A549 (cell line): ENCODE measurements around the gene TBC1D1. TPM values are rescaled to one million over a fixed set of nuclear protein-coding genes. Genes with fewer than 3 reads are reported as not detected.

Experiments used
- ATAC-seq, 2 experiments: fragments of 200-7000 bp in 1 of 2; fragments of >200 bp in 1 of 2; cut with Nextera tagmentation in 1 of 2; cut with Tn5 transposase in 1 of 2; 3 replicates each; pipeline versions ENCODE4 v1.8.0 to v1.9.1; 2018 to 2020; ENCODE audit warnings: mild to moderate bottlenecking in 1 of 2, moderate library complexity in 1 of 2
- CTCF ChIA-PET: fragments of 300-600 bp; sonication (Branson Sonifier 250); formaldehyde crosslinking; extraction: SDS; loops from one replicate; lab custom pipeline; 2021; ENCODE audit warnings: antibody characterized with exemption, inconsistent platforms; lab: Yijun Ruan, JAX
- POLR2A ChIA-PET: fragments of 350-600 bp; formaldehyde crosslinking; extraction: SDS; loops from one replicate; lab custom pipeline; 2021; ENCODE audit warnings: antibody characterized with exemption, inconsistent platforms; lab: Yijun Ruan, JAX
- DNase-seq, 2 experiments: peaks; one replicate each; pipeline versions ENCODE4 v3.0.0 to v3.0.0-alpha.2; 2011 to 2016; ENCODE audit warnings: low read depth in 1 of 2, low spot score in 1 of 2
- FAIRE-seq: peaks from 2 replicates; lab custom pipeline; 2011; peaks lifted over from hg19 to GRCh38; lab: Jason Lieb, UNC
- H3K27ac ChIP-seq, 2 experiments: fragments of >200 bp; sonication (Bioruptor Twin); formaldehyde crosslinking; 3 replicates each; pipeline ENCODE4 v1.5.1; 2016 to 2017
- H3K4me1 ChIP-seq: fragments of >200 bp; sonication (Bioruptor Twin); formaldehyde crosslinking; 3 replicates; pipeline ENCODE4 v1.6.1; 2016
- H3K4me2 ChIP-seq: fragments of >200 bp; sonication (Bioruptor Twin); formaldehyde crosslinking; 3 replicates; pipeline ENCODE4 v1.6.1; 2016
- H3K4me3 ChIP-seq: fragments of >200 bp; sonication (Bioruptor Twin); formaldehyde crosslinking; 3 replicates; pipeline ENCODE4 v1.5.1; 2016
- H3K9me3 ChIP-seq: fragments of >200 bp; sonication (Bioruptor Twin); formaldehyde crosslinking; 3 replicates; pipeline ENCODE4 v1.6.1; 2016
- EHMT2 ChIP-seq: fragments of 200-600 bp; sonication (generic); IDR thresholded peaks from 2 replicates; pipeline ENCODE4 v1.6.1; 2016; ENCODE audit warnings: antibody characterized with exemption, low read depth, mild to moderate bottlenecking, moderate library complexity
- ESRRA ChIP-seq: fragments of 150-350 bp; IDR thresholded peaks from 2 replicates; pipeline ENCODE4 v1.6.1; 2014; ENCODE audit warnings: mild to moderate bottlenecking, low read length, borderline replicate concordance
- FOSB ChIP-seq: fragments of 250-450 bp; sonication (Bioruptor Pico); IDR thresholded peaks from 2 replicates; pipeline ENCODE4 v1.5.0; 2020; ENCODE audit warnings: mild to moderate bottlenecking, moderate library complexity
- FOSL2 ChIP-seq, 2 experiments: fragments of 450-650 bp in 1 of 2; fragments of >200 bp in 1 of 2; sonication (Bioruptor Twin) in 1 of 2; formaldehyde crosslinking; IDR thresholded peaks; 2 replicates each; pipeline versions ENCODE4 v1.5.0 to v1.6.1; 2016 to 2020; ENCODE audit warnings: mild to moderate bottlenecking in 1 of 2, moderate library complexity in 1 of 2
- HOXA7 ChIP-seq: fragments of 250-450 bp; sonication (Bioruptor Pico); IDR thresholded peaks from 2 replicates; pipeline ENCODE4 v1.5.0; 2020; ENCODE audit warnings: mild to moderate bottlenecking, moderate library complexity
- HOXB13 ChIP-seq: fragments of 250-450 bp; sonication (Bioruptor Pico); IDR thresholded peaks from 2 replicates; pipeline ENCODE4 v1.5.0; 2020; ENCODE audit warnings: low read depth, mild to moderate bottlenecking, moderate library complexity
- HOXB5 ChIP-seq: fragments of 250-450 bp; sonication (Bioruptor Pico); IDR thresholded peaks from 2 replicates; pipeline ENCODE4 v1.5.0; 2020; ENCODE audit warnings: mild to moderate bottlenecking, moderate library complexity
- JUN ChIP-seq, 2 experiments: fragments of >200 bp; sonication (Bioruptor Twin); formaldehyde crosslinking; IDR thresholded peaks; 2 replicates in 1 of 2; 3 replicates in 1 of 2; pipeline ENCODE4 v1.6.1; 2016 to 2017
- KDM5A ChIP-seq: fragments of 200-600 bp; sonication (generic); IDR thresholded peaks from 2 replicates; pipeline ENCODE4 v1.6.1; 2016; ENCODE audit warnings: antibody characterized with exemption, mild to moderate bottlenecking
- MYC ChIP-seq: IDR thresholded peaks from 2 replicates; pipeline ENCODE4 v1.6.1; 2012; ENCODE audit warnings: mild to moderate bottlenecking, inconsistent platforms, low read length, improper control_type of control experiment, borderline replicate concordance
- NFE2L2 ChIP-seq: fragments of 150-350 bp; conservative IDR thresholded peaks from 2 replicates; pipeline ENCODE4 v1.6.1; 2014; ENCODE audit warnings: low read length
- POLR2AphosphoS2 ChIP-seq: conservative IDR thresholded peaks from 2 replicates; pipeline ENCODE4 v1.6.1; 2012; ENCODE audit warnings: low read length, improper control_type of control experiment, inconsistent platforms
- RAD21 ChIP-seq, 2 experiments: fragments of >200 bp in 1 of 2; sonication (Bioruptor Twin) in 1 of 2; formaldehyde crosslinking in 1 of 2; IDR thresholded peaks in 1 of 2; conservative IDR thresholded peaks in 1 of 2; 2 replicates in 1 of 2; 3 replicates in 1 of 2; pipeline ENCODE4 v1.6.1; 2012 to 2018; ENCODE audit warnings: inconsistent platforms in 1 of 2
- RARB ChIP-seq: fragments of 250-450 bp; sonication (Bioruptor Pico); IDR thresholded peaks from 2 replicates; pipeline ENCODE4 v1.8.0; 2021; ENCODE audit warnings: mild to moderate bottlenecking, moderate library complexity
- RFX5 ChIP-seq: fragments of 450-650 bp; IDR thresholded peaks from 2 replicates; pipeline ENCODE4 v1.7.1; 2014; ENCODE audit warnings: antibody characterized with exemption, mild to moderate bottlenecking, moderate library complexity
- SREBF2 ChIP-seq: fragments of 450-650 bp; IDR thresholded peaks from 2 replicates; pipeline ENCODE4 v1.6.1; 2014; ENCODE audit warnings: mild to moderate bottlenecking, moderate library complexity
- TP53 ChIP-seq: fragments of 250-450 bp; sonication (Bioruptor Pico); IDR thresholded peaks from 2 replicates; pipeline ENCODE4 v1.5.0; 2021; ENCODE audit warnings: mild to moderate bottlenecking, moderate library complexity
- ZC3H11A ChIP-seq: fragments of 450-650 bp; IDR thresholded peaks from 2 replicates; pipeline ENCODE4 v1.6.1; 2014; ENCODE audit warnings: antibody characterized with exemption, mild to moderate bottlenecking
- ZFP36 ChIP-seq: fragments of 450-650 bp; IDR thresholded peaks from 2 replicates; pipeline ENCODE4 v1.6.1; 2014; ENCODE audit warnings: borderline replicate concordance; ENCODE audit not compliant: partially characterized antibody
- ZNF302 ChIP-seq: fragments of 250-450 bp; sonication (Bioruptor Pico); IDR thresholded peaks from 2 replicates; pipeline ENCODE4 v1.9.0; 2021; ENCODE audit warnings: inconsistent platforms, mild to moderate bottlenecking, moderate library complexity
- WGBS: methylation state at CpG from one replicate; pipeline ENCODE4 v1.1.6; 2017; ENCODE audit errors: missing lambda C conversion rate; 5-methylcytosine and 5-hydroxymethylcytosine counted together
- polyA plus RNA-seq, 4 experiments: library from polyadenylated mRNA; depleted of rRNA in 3 of 4; stranded (reverse); fragments of >200 nt; fragmentation: RNase III in 1 of 4; extraction: RNeasy Plus Mini Kit Qiagen cat#74134 plus additional on column Dnase treatment in 1 of 4; gene quantifications; 2 replicates in 3 of 4; 3 replicates in 1 of 4; pipeline ENCODE4 v1.2.3, GENCODE V29; 2011 to 2017
- TF ChIP-seq, protein P1 (sequence below): fragments of 150-350 bp; IDR thresholded peaks from 2 replicates; pipeline ENCODE4 v1.6.1; 2014; ENCODE audit warnings: low read depth, mild to moderate bottlenecking, low read length
- TF ChIP-seq, protein P2 (sequence below): IDR thresholded peaks from 2 replicates; pipeline ENCODE4 v1.6.1; 2012
- TF ChIP-seq, protein P3 (sequence below): fragments of 450-650 bp; IDR thresholded peaks from 2 replicates; pipeline ENCODE4 v1.6.1; 2014; ENCODE audit warnings: antibody characterized with exemption
- TF ChIP-seq, protein P4 (sequence below): fragments of 250-450 bp; sonication (Bioruptor Pico); IDR thresholded peaks from 2 replicates; pipeline ENCODE4 v1.5.0; 2020; ENCODE audit warnings: low read depth, mild to moderate bottlenecking, moderate library complexity
- TF ChIP-seq, protein P5 (sequence below): IDR thresholded peaks from 2 replicates; pipeline ENCODE4 v1.6.1; 2012
- TF ChIP-seq, protein P6 (sequence below): fragments of >200 bp; sonication (Bioruptor Twin); formaldehyde crosslinking; IDR thresholded peaks from 3 replicates; pipeline ENCODE4 v1.6.1; 2016

The TBC1D1 gene
- polyA plus RNA-seq, 2 of the 4 experiments (the other 2 are of a cell fraction) = 26.5 to 28.5 TPM

DNA sequence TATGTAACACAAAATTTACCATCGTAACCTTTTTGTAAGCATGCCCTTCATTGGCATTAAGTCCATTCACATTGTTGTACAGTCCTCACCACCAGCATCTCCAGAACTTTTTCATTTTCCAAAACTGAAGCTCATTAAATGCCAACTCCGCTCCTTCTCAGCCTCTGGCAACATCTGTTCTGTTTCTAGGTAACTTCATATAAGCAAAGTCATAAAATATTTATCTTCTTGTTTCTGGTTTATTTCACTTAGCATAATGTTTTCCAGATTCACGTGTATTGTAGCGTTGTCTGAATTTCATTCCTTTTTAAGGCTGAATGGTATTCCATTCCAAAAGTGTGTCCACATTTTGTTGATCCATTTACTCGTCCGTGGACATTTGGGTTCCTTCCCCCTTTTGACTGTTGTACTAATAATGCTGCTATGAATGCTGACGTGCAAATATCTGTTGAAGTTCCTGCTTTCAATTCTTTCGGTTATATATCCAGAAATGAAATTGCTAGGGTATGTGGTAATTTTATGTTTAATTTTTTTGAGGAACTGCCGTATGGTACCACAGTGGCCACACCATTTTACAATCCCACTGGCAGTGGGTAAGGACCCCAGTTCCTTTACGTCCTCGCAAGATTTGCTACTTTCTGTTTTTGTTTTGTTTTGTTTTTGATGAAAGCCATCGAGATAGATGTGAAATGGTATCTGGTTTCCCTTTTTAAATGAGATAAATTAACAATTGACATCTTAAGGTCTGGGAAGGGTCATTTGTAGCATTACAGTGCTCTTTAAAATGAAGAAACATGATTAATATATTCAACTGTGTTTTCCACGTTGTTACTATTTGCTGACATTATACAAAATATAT, 132.7 kb downstream of the TBC1D1 start:
- no peak overlapping the region for H3K4me2 ChIP-seq
- no peaks in the 10 kb centered on the region for H3K4me1 ChIP-seq
- 86% methylated on average over 13 of the region's 13 CpGs for WGBS
- POLR2A ChIA-PET = no interaction called here
- no peak for TF ChIP-seq HOXA7 (CRISPR knock-in tag)
- no peak for TF ChIP-seq FOSL2 (IDR thresholded peaks at IDR 0.05)
- TF ChIP-seq FOSL2 (CRISPR knock-in tag; IDR thresholded peaks at IDR 0.05) = no peak
- TF ChIP-seq JUN (IDR thresholded peaks at IDR 0.05) = no peak
- no peak for TF ChIP-seq POLR2AphosphoS2
- TF ChIP-seq NFE2L2 = no peak
- TF ChIP-seq, protein P1, sequence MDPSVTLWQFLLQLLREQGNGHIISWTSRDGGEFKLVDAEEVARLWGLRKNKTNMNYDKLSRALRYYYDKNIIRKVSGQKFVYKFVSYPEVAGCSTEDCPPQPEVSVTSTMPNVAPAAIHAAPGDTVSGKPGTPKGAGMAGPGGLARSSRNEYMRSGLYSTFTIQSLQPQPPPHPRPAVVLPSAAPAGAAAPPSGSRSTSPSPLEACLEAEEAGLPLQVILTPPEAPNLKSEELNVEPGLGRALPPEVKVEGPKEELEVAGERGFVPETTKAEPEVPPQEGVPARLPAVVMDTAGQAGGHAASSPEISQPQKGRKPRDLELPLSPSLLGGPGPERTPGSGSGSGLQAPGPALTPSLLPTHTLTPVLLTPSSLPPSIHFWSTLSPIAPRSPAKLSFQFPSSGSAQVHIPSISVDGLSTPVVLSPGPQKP = no peak
- no peak for TF ChIP-seq HOXB5
- TF ChIP-seq ZNF302 (CRISPR knock-in tag) = no peak
- no peak for TF ChIP-seq ZC3H11A
- no peak for TF ChIP-seq RARB (CRISPR knock-in tag)
- no peak for TF ChIP-seq HOXB13 (CRISPR knock-in tag)
- no peak for TF ChIP-seq RAD21 (conservative IDR thresholded peaks at IDR 0.05 in 1 of 2, IDR thresholded peaks at IDR 0.05 in 1 of 2)
- TF ChIP-seq MYC = no peak
- no peak for TF ChIP-seq KDM5A
- no peak for TF ChIP-seq ESRRA
- no peak for TF ChIP-seq ZFP36
- no peak for TF ChIP-seq RFX5
- DNase-seq (no peak), FAIRE-seq (no peak), ATAC-seq (no peak)
- H3K9me3 ChIP-seq = no peaks in the 10 kb centered on the region
- no peak overlapping the region for H3K27ac ChIP-seq
- CTCF ChIA-PET = no interaction called here
- H3K4me3 ChIP-seq = no peak overlapping the region

DNA sequence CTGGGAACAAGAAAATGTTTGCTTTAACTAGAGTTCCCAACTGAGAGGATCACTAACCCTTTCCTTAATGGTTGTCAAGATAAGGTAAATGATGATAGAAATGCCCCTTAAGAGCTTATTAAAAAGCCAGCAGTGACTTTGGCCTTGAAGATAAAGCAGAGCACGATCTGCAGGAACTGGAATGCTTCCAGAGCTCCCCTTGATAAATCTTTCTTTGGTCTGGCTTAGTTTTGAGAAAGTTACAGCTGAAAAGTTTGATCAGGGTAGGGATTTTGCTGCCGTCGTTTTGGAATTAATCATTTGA, 133.3 kb downstream of the TBC1D1 start:
- no peaks in the 10 kb centered on the region for H3K9me3 ChIP-seq
- H3K4me3 ChIP-seq = no peak overlapping the region
- ATAC-seq = no peak
- no peaks in the 10 kb centered on the region for H3K4me1 ChIP-seq
- no peak for FAIRE-seq
- ChIA-PET CTCF (no interaction called here), POLR2A (no interaction called here)
- TF ChIP-seq, protein P2, sequence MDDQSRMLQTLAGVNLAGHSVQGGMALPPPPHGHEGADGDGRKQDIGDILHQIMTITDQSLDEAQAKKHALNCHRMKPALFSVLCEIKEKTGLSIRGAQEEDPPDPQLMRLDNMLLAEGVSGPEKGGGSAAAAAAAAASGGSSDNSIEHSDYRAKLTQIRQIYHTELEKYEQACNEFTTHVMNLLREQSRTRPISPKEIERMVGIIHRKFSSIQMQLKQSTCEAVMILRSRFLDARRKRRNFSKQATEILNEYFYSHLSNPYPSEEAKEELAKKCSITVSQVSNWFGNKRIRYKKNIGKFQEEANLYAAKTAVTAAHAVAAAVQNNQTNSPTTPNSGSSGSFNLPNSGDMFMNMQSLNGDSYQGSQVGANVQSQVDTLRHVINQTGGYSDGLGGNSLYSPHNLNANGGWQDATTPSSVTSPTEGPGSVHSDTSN = no peak
- TF ChIP-seq FOSB (no peak), MYC (no peak), TP53 (CRISPR knock-in tag) (no peak), EHMT2 (no peak), POLR2AphosphoS2 (no peak), SREBF2 (no peak)
- TF ChIP-seq, protein P3, sequence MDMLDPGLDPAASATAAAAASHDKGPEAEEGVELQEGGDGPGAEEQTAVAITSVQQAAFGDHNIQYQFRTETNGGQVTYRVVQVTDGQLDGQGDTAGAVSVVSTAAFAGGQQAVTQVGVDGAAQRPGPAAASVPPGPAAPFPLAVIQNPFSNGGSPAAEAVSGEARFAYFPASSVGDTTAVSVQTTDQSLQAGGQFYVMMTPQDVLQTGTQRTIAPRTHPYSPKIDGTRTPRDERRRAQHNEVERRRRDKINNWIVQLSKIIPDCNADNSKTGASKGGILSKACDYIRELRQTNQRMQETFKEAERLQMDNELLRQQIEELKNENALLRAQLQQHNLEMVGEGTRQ = no peak
- TF ChIP-seq, protein P4, sequence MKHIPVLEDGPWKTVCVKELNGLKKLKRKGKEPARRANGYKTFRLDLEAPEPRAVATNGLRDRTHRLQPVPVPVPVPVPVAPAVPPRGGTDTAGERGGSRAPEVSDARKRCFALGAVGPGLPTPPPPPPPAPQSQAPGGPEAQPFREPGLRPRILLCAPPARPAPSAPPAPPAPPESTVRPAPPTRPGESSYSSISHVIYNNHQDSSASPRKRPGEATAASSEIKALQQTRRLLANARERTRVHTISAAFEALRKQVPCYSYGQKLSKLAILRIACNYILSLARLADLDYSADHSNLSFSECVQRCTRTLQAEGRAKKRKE (CRISPR knock-in tag) = no peak
- TF ChIP-seq, protein P5, sequence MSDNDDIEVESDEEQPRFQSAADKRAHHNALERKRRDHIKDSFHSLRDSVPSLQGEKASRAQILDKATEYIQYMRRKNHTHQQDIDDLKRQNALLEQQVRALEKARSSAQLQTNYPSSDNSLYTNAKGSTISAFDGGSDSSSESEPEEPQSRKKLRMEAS = no peak
- TF ChIP-seq, protein P6, sequence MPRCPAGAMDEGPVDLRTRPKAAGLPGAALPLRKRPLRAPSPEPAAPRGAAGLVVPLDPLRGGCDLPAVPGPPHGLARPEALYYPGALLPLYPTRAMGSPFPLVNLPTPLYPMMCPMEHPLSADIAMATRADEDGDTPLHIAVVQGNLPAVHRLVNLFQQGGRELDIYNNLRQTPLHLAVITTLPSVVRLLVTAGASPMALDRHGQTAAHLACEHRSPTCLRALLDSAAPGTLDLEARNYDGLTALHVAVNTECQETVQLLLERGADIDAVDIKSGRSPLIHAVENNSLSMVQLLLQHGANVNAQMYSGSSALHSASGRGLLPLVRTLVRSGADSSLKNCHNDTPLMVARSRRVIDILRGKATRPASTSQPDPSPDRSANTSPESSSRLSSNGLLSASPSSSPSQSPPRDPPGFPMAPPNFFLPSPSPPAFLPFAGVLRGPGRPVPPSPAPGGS = no peak
- WGBS = 92% methylated on average over 3 of the region's 3 CpGs
- no peak overlapping the region for H3K27ac ChIP-seq
- DNase-seq = no peak
- H3K4me2 ChIP-seq = no peak overlapping the region
